ENCODE results near the gene COL17A1.

Gene COL17A1

GRCh38 chr10:103983367-103983911 is 102.2 kb downstream of the COL17A1 start:
- peak; percentile 69 for DNase-seq

DNA sequence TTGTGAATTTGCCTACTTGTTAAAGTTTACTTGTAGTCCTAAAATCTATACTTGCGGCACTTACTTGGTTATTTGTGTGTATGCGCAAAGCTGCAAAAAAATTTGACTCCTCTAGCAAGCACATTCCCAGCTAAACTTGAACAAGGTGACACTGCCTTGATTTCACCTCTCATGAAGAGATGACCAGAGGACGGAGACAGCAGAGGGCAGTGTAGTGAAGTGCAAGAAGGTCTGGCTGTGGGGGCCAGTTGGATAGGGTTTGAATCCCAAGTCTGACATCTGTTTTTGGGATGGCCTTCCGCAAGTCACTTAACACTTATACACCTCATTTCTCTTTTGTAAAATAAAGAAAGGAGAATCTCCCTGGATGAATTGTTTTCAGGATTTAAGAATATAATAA is 103.0 kb downstream of the COL17A1 start:
- DNase-seq, result no peak

Data from activated CD4-positive, alpha-beta T cell treated with anti-CD3 and anti-CD28 coated beads, Interleukin-2, Interleukin-6, amounts not matched to agents 100 ng/mL and 50 ng/mL, durations not matched to agents 16 hours and 8 hours (primary cell).